Stimulated activated CD4-positive, alpha-beta T cell treated with anti-CD3 and anti-CD28 coated beads, Interleukin-1b, Interleukin-23, amount 100 ng/mL, for 1 hour (primary cell): Measurements from ENCODE around the gene ATG3.
"Not testable (repeated sequence)": the region's sequence is repeated elsewhere in the genome, so short reads cannot be mapped to it uniquely, and the experiment has no call there.

Source experiments
- DNase-seq, 2 donors: peaks; one replicate each; pipeline ENCODE4 v3.0.0-alpha.2; 2020; ENCODE audit warnings: low read depth in 2 of 2

Gene ATG3

GRCh38 chr3:112560721-112561483, 860 bp downstream of the ATG3 start:
- DNase-seq, result peak in 1 of 2 donors; percentile 39

- no peak for DNase-seq
These were observed 1.5 kb downstream of the ATG3 start for GRCh38 chr3:112560307-112560706.

GRCh38 chr3:112557976-112558375, 3.8 kb downstream of the ATG3 start:
- no peak for DNase-seq

- no peak for DNase-seq
These were observed 6.1 kb downstream of the ATG3 start for GRCh38 chr3:112555535-112556170.

GRCh38 chr3:112550859-112551258, 10.9 kb downstream of the ATG3 start:
- no peak for DNase-seq

GRCh38 chr3:112546216-112546759, 15.5 kb downstream of the ATG3 start:
- no peak for DNase-seq

GRCh38 chr3:112539825-112540650, 21.7 kb downstream of the ATG3 start:
- no peak for DNase-seq

GRCh38 chr3:112531358-112531781, 30.4 kb downstream of the ATG3 start:
- no peak for DNase-seq

GRCh38 chr3:112530573-112530972, 31.2 kb downstream of the ATG3 start:
- no peak for DNase-seq

- not testable (repeated sequence) for DNase-seq
These were observed 37.6 kb downstream of the ATG3 start for GRCh38 chr3:112524127-112524526.

- DNase-seq, result no peak
These were observed 42.2 kb downstream of the ATG3 start for GRCh38 chr3:112519424-112520001.

- not testable (repeated sequence) for DNase-seq
These were observed 42.8 kb downstream of the ATG3 start for GRCh38 chr3:112518970-112519369.

GRCh38 chr3:112514527-112515128, 47.1 kb downstream of the ATG3 start:
- no peak for DNase-seq

- DNase-seq, result no peak
These were observed 49.4 kb downstream of the ATG3 start for GRCh38 chr3:112512320-112512719.

- no peak for DNase-seq
These were observed 52.9 kb downstream of the ATG3 start for GRCh38 chr3:112508860-112509259.

- DNase-seq, result no peak
These were observed 53.5 kb downstream of the ATG3 start for GRCh38 chr3:112508261-112508660.

- no peak for DNase-seq
These were observed 55.9 kb downstream of the ATG3 start for GRCh38 chr3:112505907-112506306.

- no peak for DNase-seq
These were observed 57.6 kb downstream of the ATG3 start for GRCh38 chr3:112504123-112504522.

GRCh38 chr3:112503304-112503972, 58.3 kb downstream of the ATG3 start:
- no peak for DNase-seq

GRCh38 chr3:112500621-112501020, 61.1 kb downstream of the ATG3 start:
- no peak for DNase-seq
